GM12801 (cell line): ENCODE results near the gene PAM.

Source experiments
- TF ChIP-seq, protein P1 (sequence below): IDR thresholded peaks from one replicate; pipeline ENCODE4 v1.5.1; 2011; ENCODE audit warnings: control low read depth; ENCODE audit not compliant: insufficient read length; ENCODE audit errors: extremely low read depth

PAM gene

DNA sequence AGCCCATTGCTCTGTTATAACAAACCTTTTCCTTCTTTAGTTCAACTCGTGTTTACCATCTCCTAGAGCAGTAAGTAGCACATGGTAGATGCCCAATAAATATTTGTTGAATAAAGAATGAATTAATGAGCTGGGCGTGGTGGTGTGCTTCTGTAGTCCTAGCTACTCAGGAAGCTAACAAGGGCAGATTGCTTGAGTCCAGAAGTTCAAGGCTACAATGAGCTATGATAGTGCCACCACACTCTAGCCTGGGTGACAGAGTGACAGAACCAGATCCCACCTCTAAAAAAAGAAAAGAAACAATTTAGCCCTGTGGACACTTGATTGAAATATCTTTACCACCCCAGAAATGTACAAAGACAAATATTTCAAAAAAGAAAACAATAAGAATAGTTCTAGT lies 14.6 kb upstream of the PAM start:
- TF ChIP-seq, protein P1, sequence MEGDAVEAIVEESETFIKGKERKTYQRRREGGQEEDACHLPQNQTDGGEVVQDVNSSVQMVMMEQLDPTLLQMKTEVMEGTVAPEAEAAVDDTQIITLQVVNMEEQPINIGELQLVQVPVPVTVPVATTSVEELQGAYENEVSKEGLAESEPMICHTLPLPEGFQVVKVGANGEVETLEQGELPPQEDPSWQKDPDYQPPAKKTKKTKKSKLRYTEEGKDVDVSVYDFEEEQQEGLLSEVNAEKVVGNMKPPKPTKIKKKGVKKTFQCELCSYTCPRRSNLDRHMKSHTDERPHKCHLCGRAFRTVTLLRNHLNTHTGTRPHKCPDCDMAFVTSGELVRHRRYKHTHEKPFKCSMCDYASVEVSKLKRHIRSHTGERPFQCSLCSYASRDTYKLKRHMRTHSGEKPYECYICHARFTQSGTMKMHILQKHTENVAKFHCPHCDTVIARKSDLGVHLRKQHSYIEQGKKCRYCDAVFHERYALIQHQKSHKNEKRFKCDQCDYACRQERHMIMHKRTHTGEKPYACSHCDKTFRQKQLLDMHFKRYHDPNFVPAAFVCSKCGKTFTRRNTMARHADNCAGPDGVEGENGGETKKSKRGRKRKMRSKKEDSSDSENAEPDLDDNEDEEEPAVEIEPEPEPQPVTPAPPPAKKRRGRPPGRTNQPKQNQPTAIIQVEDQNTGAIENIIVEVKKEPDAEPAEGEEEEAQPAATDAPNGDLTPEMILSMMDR = no peak

DNA sequence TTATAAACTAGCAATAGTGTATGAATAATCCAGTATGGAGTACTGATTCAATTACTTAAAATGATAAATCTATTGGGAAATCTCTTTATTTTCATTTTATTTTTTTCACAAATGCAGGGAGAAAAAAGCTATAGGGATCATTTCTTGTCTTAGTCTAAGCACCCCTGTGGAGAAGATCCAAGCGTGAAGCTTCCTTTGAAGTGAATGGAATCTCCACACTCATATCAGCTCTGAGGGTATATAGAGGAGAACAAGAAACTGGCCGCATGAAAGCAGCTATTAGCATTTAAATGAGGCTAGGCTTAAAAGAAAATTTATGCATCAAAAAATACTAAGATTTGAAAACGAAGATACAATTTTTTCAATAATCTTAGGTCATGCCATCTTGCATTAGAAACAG lies 12.9 kb upstream of the PAM start:
- TF ChIP-seq, protein P1 = no peak

DNA sequence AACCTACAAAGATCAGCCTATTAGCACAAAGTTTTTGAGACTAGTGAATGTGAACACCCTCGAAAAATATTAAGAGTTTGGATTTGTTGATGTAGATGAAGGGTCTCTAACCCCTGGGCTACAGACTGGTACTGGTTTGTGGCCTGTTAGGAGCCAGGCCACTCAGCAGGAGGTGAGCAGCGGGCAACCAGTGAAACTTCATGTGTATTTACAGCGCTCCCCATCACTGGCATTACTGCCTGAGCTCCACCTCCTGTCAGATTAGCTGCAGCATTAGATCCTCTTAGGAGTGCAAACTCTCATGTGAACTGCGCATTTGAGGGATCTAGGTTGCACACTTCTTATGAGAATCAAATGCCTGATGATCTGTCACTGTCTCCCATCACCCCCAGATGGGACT lies 11.2 kb upstream of the PAM start:
- TF ChIP-seq, protein P1 = no peak

DNA sequence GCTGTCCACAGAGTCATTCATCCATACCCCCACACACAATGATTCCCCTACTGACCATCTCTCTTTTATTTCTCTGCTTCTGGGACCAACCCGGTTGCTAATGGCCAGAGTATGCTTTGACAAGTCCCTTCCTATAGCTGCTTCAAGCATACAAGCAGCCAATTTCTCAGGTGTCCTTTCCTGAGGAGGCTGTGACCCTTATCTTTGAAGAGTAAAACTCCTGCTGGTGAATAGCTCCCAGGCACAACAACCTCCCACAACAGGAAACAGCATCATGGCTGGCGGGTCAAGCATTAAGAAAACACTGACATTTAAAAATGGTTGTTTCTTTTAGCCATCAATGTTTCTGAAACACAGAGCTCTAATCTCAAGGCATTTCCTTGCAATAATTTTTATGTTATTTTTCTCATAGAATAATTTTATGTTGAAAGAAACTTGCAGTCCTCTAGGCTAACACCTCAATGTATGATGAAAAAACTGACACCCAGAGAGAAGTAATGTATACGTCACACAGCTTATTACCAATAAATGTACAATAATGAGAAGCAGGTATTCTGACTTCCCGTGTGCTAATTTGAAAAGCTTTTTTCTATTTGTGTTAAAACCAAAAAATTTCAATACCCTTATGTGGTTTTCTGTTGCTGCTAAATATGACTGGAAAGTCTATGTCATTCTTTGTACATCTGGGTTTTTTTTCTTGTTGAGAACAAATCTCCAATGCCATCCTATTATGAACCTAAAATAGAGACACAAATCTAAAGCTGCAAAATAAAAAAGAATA lies 7.5 kb upstream of the PAM start:
- TF ChIP-seq, protein P1 = no peak

DNA sequence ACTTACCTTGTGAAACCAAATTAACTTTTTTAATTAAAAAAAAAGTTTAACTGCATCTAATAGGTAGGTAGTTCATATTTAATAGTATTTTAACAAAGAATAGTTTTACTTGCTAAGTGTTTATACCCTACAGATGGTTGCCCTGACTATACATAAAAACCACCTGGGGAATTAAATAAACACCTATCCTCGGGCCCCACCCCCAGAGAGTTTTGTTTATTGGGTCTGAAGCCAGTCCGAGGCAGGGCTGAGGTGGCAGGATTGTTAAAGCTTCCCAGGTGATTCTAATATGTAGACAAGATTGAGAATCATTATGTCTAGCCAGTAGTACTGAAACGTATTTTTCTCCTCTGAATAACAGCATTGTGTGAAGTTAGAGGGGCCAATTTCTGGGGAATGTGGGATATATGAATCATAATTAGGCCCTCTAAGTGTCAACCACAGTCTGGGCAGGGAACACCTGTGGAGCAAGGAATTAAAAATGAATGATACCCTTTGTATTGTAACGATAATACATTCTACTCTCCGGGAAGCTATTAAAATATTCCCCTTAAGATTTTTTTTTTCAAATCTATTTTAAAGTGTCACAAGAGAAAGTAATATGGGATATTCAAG lies 5.6 kb upstream of the PAM start:
- TF ChIP-seq, protein P1 = no peak

DNA sequence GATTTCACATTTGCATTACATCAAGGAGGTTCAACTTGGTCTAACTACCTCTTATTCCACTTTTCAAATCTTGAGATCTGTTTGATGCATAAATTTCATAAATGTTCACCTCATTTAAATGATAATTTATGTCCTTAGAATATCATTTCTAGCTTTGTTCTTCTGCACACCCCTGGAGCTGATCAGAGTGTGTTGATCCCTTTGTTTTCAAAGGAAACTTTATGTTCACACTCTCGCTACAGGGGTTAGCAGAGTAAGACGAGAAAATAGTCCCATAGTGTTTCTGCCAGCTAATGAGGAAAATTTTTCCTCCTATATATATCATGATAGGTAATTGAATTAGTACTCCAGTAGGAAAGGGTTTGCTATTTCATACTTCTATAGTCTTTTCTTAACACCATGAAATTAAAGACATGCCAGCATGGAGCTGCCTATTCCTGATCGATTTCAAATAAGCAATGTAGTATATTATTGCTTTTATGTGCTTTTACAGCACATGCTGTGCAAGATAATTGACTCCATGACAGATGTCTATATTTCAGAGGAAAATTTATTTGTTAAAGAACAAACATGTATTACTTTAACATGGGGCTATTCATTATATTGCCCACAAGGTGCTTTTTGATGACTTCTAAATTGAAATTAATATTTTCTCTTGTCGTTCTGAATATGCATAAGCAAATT lies 4.8 kb upstream of the PAM start:
- TF ChIP-seq, protein P1 = no peak
